Skeletal muscle cell (primary cell): ENCODE results near the gene PHF1.

Source experiments
- DNase-seq: peaks from one replicate; pipeline ENCODE4 v3.0.0-alpha.2; 2010; ENCODE audit warnings: low read depth
- H3K4me3 ChIP-seq: 2 replicates; pipeline ENCODE4 v1.5.1; 2011; ENCODE audit warnings: low read depth, mild to moderate bottlenecking, control low read depth, low read length, moderate library complexity

Gene PHF1

GRCh38 chr6:33428966-33429749, 18.3 kb downstream of the PHF1 start:
- no peak for DNase-seq
- H3K4me3 ChIP-seq = peak overlapping the region; percentile 63

GRCh38 chr6:33429750-33430052, 18.9 kb downstream of the PHF1 start:
- no peak overlapping the region for H3K4me3 ChIP-seq
- DNase-seq = no peak

GRCh38 chr6:33430334-33430733, 19.5 kb downstream of the PHF1 start:
- DNase-seq = no peak
- no peak overlapping the region for H3K4me3 ChIP-seq

- no peak overlapping the region for H3K4me3 ChIP-seq
Observed at GRCh38 chr6:33430991-33431879, 20.4 kb downstream of the PHF1 start.

GRCh38 chr6:33431880-33432541, 21.2 kb downstream of the PHF1 start:
- no peak for DNase-seq
- H3K4me3 ChIP-seq = no peak overlapping the region

More at GRCh38 chr6:33430991-33431879, 20.4 kb downstream of the PHF1 start:
- no peak for DNase-seq

- no peak overlapping the region for H3K4me3 ChIP-seq
- no peak for DNase-seq
Observed at GRCh38 chr6:33432546-33432945, 21.7 kb downstream of the PHF1 start.

- no peak for DNase-seq
- no peak overlapping the region for H3K4me3 ChIP-seq
Observed at GRCh38 chr6:33433001-33433543, 22.3 kb downstream of the PHF1 start.

DNA sequence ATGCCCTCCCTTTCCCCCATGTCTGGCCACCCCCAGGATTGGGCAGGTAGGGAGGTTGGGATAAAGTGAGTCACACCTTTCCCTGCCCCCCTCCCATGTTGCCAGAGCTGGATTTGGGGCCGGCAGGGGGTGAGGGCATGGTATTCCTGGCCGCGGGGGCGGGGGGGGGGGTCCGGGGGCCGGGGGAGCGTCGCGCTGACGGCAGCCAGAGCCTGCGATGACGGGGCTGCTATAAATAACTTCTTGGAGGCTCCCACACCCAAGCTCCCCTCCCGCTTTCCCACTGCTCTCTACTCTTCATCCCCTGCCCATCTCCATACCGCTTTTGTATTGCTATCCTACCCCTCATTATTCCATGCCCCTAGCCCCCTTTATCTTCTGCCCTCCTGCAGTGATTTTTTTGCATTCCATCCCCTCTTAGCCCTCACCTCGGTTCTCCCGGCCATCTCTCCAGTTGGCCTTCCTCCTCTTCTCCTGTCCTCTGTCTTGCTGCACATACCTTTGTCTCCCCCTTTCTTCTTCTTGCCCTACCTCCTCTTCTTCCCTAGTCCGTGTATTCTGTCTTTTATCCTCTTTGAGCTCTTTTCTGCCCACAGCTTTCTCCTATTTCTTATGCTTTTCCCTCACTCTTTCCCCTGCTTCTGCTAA, 22.9 kb downstream of the PHF1 start:
- H3K4me3 ChIP-seq = no peak overlapping the region
- DNase-seq = no peak

DNA sequence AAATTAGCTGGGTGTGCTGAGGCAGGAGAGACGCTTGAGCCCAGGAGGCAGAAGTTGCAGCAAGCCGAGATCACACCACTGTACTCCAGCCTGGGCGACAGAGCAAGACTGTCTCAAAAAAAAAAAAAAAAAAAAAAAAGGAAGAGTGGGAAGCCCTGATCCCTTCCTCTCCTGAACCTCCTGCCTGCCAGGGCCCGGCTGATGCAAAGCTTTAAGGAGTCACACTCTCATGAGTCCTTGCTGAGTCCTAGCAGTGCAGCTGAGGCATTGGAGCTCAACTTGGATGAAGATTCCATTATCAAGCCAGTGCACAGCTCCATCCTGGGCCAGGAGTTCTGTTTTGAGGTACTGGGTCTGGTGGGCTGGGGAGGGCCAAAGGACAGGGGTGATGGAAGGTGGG, 24.1 kb downstream of the PHF1 start:
- H3K4me3 ChIP-seq = no peak overlapping the region

GRCh38 chr6:33437666-33438065, 26.9 kb downstream of the PHF1 start:
- no peak overlapping the region for H3K4me3 ChIP-seq
- no peak for DNase-seq

More for the DNA sequence above, 24.1 kb downstream of the PHF1 start:
- no peak for DNase-seq

- DNase-seq = no peak
- H3K4me3 ChIP-seq = no peak overlapping the region
Observed at GRCh38 chr6:33438978-33439594, 28.3 kb downstream of the PHF1 start.

GRCh38 chr6:33439956-33440648, 29.3 kb downstream of the PHF1 start:
- no peak for DNase-seq
- H3K4me3 ChIP-seq = no peak overlapping the region

DNA sequence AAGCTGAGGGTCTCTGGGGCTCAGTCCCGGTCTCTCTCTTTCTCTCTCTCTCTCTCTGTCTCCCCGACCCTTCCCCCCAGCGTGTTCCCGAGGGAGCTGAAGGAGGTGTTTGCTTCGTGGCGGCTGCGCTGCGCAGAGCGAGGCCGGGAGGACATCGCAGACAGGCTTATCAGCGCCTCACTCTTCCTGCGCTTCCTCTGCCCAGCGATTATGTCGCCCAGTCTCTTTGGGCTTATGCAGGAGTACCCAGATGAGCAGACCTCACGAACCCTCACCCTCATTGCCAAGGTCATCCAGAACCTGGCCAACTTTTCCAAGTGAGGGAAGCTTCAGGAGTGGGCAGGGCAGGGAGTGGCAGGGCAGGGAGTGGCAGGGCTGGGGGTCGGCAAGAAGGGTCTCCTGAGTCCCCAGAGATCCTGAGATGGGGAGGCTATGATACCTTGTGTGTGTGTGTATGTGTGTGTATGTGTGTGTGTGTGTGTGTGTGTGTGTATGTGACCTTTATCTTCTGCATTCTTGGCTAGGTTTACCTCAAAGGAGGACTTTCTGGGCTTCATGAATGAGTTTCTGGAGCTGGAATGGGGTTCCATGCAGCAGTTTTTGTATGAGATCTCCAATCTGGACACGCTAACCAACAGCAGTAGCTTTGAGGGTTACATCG, 30.0 kb downstream of the PHF1 start:
- DNase-seq = no peak
- H3K4me3 ChIP-seq = no peak overlapping the region

GRCh38 chr6:33441457-33441856, 30.6 kb downstream of the PHF1 start:
- no peak overlapping the region for H3K4me3 ChIP-seq
- DNase-seq = no peak

GRCh38 chr6:33442283-33442682, 31.5 kb downstream of the PHF1 start:
- H3K4me3 ChIP-seq = no peak overlapping the region

GRCh38 chr6:33443025-33443424, 32.2 kb downstream of the PHF1 start:
- no peak overlapping the region for H3K4me3 ChIP-seq
- no peak for DNase-seq

More at GRCh38 chr6:33442283-33442682, 31.5 kb downstream of the PHF1 start:
- no peak for DNase-seq

DNA sequence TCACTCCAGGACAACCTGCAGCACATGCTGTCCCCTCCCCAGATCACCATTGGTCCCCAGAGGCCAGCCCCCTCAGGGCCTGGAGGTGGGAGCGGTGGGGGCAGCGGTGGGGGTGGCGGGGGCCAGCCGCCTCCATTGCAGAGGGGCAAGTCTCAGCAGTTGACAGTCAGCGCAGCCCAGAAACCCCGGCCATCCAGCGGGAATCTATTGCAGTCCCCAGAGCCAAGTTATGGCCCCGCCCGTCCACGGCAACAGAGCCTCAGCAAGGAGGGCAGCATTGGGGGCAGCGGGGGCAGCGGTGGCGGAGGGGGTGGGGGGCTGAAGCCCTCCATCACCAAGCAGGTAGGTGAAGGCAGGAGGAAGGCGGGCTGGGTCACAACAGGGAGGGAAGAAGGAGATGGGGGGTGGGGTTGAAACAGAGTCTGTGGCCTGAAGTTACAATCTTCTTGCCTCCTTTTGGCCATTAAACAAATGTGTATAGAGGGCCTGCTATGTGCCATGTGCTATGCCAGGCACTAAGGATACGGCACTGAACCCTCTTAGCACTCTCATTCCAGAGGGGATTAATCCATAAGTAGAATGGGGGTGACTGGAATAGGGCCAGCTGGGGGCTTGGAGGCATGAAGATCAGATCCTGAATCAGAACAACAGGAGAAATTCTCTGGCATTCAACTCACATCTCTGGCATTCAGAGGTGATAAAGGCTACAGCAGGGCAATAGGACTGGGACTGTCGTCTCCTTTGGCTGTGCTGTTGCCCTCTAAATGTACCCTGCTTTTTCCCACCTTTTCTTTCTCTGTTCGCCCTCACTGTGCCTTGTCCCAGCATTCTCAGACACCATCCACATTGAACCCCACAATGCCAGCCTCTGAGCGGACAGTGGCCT, 33.0 kb downstream of the PHF1 start:
- no peak for DNase-seq
- no peak overlapping the region for H3K4me3 ChIP-seq
